K562 (cell line): ENCODE data around the gene GNPAT. TPM values are rescaled to one million over a fixed set of nuclear protein-coding genes. Genes with fewer than 3 reads are reported as not detected.

ENCODE experiments used
- ATAC-seq: fragments of 200-7000 bp; cut with Tn5 transposase; 3 replicates; pipeline ENCODE4 v1.9.1; 2020; ENCODE audit warnings: moderate library complexity
- BruUV-seq: library from RNA; stranded (reverse); fragments of 400-500 nt; replicated peaks from 2 replicates; lab custom pipeline; 2021; lab: Mats Ljungman, UMichigan
- CTCF ChIA-PET: fragments of 300-600 bp; formaldehyde crosslinking; extraction: SDS; loops from one replicate; lab custom pipeline; 2021; ENCODE audit warnings: low intra/inter-chr PET ratio; lab: Yijun Ruan, JAX
- POLR2A ChIA-PET: fragments of 300-600, 350-650 bp; sonication (Branson Sonifier 250); formaldehyde crosslinking; extraction: SDS; loops from one replicate; lab custom pipeline; 2021; ENCODE audit warnings: antibody characterized with exemption, inconsistent platforms; lab: Yijun Ruan, JAX
- DNase-seq, 4 experiments: peaks; one replicate each; pipeline versions ENCODE4 v3.0.0 to v3.0.0-alpha.2; 2011 to 2018; ENCODE audit warnings: low spot score in 3 of 4, mixed read lengths in 3 of 4; ENCODE audit errors: extremely low read depth in 1 of 4
- FAIRE-seq: peaks from 2 replicates; lab custom pipeline; 2011; peaks lifted over from hg19 to GRCh38; lab: Jason Lieb, UNC
- H2AFZ ChIP-seq: 2 replicates; pipeline ENCODE4 v1.6.0; 2011; ENCODE audit warnings: low read depth, low read length, control low read depth, inconsistent platforms
- H3K27ac ChIP-seq: fragments of 200-600 bp; 3 replicates; pipeline ENCODE4 v1.8.0; 2011; ENCODE audit warnings: low read depth, mild to moderate bottlenecking, control low read depth, inconsistent platforms, low read length, moderate library complexity, mixed read lengths; ENCODE audit errors: extremely low read depth
- H3K27me3 ChIP-seq, 2 experiments: fragments of 300-600 bp in 1 of 2; 2 replicates in 1 of 2; 3 replicates in 1 of 2; pipeline versions ENCODE4 v1.6.0 to v1.8.0; 2011; ENCODE audit warnings: inconsistent platforms in 2 of 2, low read length in 2 of 2, mild to moderate bottlenecking in 1 of 2, mixed read lengths in 1 of 2, moderate library complexity in 1 of 2; ENCODE audit not compliant: control insufficient read depth in 2 of 2, insufficient read depth in 2 of 2
- H3K36me3 ChIP-seq: fragments of 300-600 bp; 3 replicates; pipeline ENCODE4 v1.8.0; 2011; ENCODE audit warnings: mild to moderate bottlenecking, low read length, inconsistent platforms; ENCODE audit not compliant: control insufficient read depth, insufficient read depth
- H3K4me1 ChIP-seq, 2 experiments: fragments of 200-600 bp in 1 of 2; replicated peaks in 1 of 2; 2 replicates in 1 of 2; 3 replicates in 1 of 2; pipeline versions ENCODE4 v1.5.1 to v1.8.0; 2011; ENCODE audit warnings: inconsistent platforms in 2 of 2, low read length in 2 of 2, mild to moderate bottlenecking in 1 of 2, mixed read lengths in 1 of 2, moderate library complexity in 1 of 2; ENCODE audit not compliant: control insufficient read depth in 2 of 2, insufficient read depth in 2 of 2
- H3K4me2 ChIP-seq: 2 replicates; pipeline ENCODE4 v1.6.1; 2011; ENCODE audit warnings: low read length, control low read depth, inconsistent platforms, mixed read lengths; ENCODE audit not compliant: insufficient read depth
- H3K4me3 ChIP-seq: fragments of 200-600 bp; sonication (generic), shearing (Covaris generic); 2 replicates; pipeline ENCODE4 v1.5.1; 2016; ENCODE audit warnings: control low read depth, inconsistent platforms
- H3K79me2 ChIP-seq: fragments of 200-600 bp; 3 replicates; pipeline ENCODE4 v1.8.0; 2011; ENCODE audit warnings: low read length, inconsistent platforms; ENCODE audit not compliant: control insufficient read depth, insufficient read depth
- H3K9ac ChIP-seq, 2 experiments: 2 replicates each; pipeline versions ENCODE4 v1.6.0 to v1.6.1; 2011; ENCODE audit warnings: low read depth in 2 of 2, low read length in 2 of 2, control low read depth in 1 of 2, inconsistent platforms in 1 of 2, mild to moderate bottlenecking in 1 of 2, mixed read lengths in 1 of 2; ENCODE audit not compliant: insufficient read depth in 1 of 2
- H3K9me1 ChIP-seq: one replicate; pipeline ENCODE4 v1.6.0; 2011; ENCODE audit warnings: inconsistent platforms, mild to moderate bottlenecking, low read length, moderate library complexity; ENCODE audit not compliant: control insufficient read depth, insufficient read depth
- H3K9me3 ChIP-seq: replicated peaks from 2 replicates; pipeline ENCODE4 v1.5.1; 2011; ENCODE audit warnings: low read depth, low read length, inconsistent platforms; ENCODE audit not compliant: control insufficient read depth, insufficient read depth
- H4K20me1 ChIP-seq: replicated peaks from 2 replicates; pipeline ENCODE4 v1.6.1; 2011; ENCODE audit warnings: low read length, inconsistent platforms, mixed read lengths; ENCODE audit not compliant: control insufficient read depth, insufficient read depth
- ARNT ChIP-seq, 2 experiments: fragments of 450-650 bp; IDR thresholded peaks; 2 replicates each; pipeline ENCODE4 v1.6.1; 2016; ENCODE audit warnings: mild to moderate bottlenecking in 1 of 2
- CHD2 ChIP-seq: IDR thresholded peaks from 2 replicates; pipeline ENCODE4 v1.6.1; 2011; ENCODE audit warnings: low read depth, low read length
- DACH1 ChIP-seq: fragments of 450-650 bp; IDR thresholded peaks from 2 replicates; pipeline ENCODE4 v1.6.1; 2018; ENCODE audit not compliant: partially characterized antibody
- HNRNPUL1 ChIP-seq: fragments of 200-400 bp; formaldehyde crosslinking; IDR thresholded peaks from 2 replicates; pipeline ENCODE4 v1.6.1; 2017; ENCODE audit warnings: low read length
- MAFF ChIP-seq: IDR thresholded peaks from 2 replicates; pipeline ENCODE4 v1.6.1; 2012; ENCODE audit warnings: low read length, improper control_type of control experiment
- NR2C1 ChIP-seq, 2 experiments: fragments of 450-650 bp; IDR thresholded peaks; 2 replicates each; pipeline ENCODE4 v1.6.1; 2017; ENCODE audit warnings: mild to moderate bottlenecking in 2 of 2, antibody characterized with exemption in 1 of 2, inconsistent platforms in 1 of 2, missing compliant biosample characterization in 1 of 2, missing genetic modification characterization in 1 of 2
- NR2F6 ChIP-seq: fragments of 450-650 bp; formaldehyde crosslinking; IDR thresholded peaks from 2 replicates; pipeline ENCODE4 v1.4.0; 2020; ENCODE audit warnings: mild to moderate bottlenecking
- RB1 ChIP-seq: fragments of 450-650 bp; IDR thresholded peaks from 2 replicates; pipeline ENCODE4 v1.6.1; 2017; ENCODE audit warnings: low read depth, mild to moderate bottlenecking
- SRSF1 ChIP-seq: fragments of 200-400 bp; formaldehyde crosslinking; IDR thresholded peaks from 2 replicates; pipeline ENCODE4 v1.6.1; 2017; ENCODE audit warnings: mild to moderate bottlenecking, low read depth, low read length, moderate library complexity
- TBP ChIP-seq: optimal IDR thresholded peaks from 2 replicates; pipeline ENCODE3; 2011; ENCODE audit warnings: low read depth, low read length, improper control_type of control experiment
- TCFL5 ChIP-seq: fragments of 250-450 bp; sonication (Bioruptor Pico); conservative IDR thresholded peaks from 2 replicates; pipeline ENCODE4 v1.6.1; 2021; ENCODE audit warnings: mild to moderate bottlenecking, moderate library complexity, matching md5 sums
- ZBTB17 ChIP-seq: fragments of 450-650 bp; formaldehyde crosslinking; IDR thresholded peaks from 2 replicates; pipeline ENCODE4 v1.4.0; 2020; ENCODE audit warnings: mild to moderate bottlenecking
- ZNF174 ChIP-seq: fragments of 250-450 bp; sonication (Bioruptor Pico); IDR thresholded peaks from 2 replicates; pipeline ENCODE4 v1.4.0; 2020; ENCODE audit warnings: mild to moderate bottlenecking
- ZNF354B ChIP-seq: fragments of 250-450 bp; sonication (Bioruptor Pico); IDR thresholded peaks from 2 replicates; pipeline ENCODE4 v1.4.0; 2020
- WGBS: fragments of 100-300 bp; shearing (Covaris generic); methylation state at CpG from one replicate; pipeline ENCODE4 v1.1.6; 2016; ENCODE audit warnings: low coverage, mixed read lengths; ENCODE audit not compliant: insufficient coverage; ENCODE audit errors: missing lambda C conversion rate; 5-methylcytosine and 5-hydroxymethylcytosine counted together
- in situ Hi-C: fragments of 300-500 bp; cut with MboI; formaldehyde crosslinking; loops from 4 replicates; pipeline ENCODE4 v1.15.0; 2018; ENCODE audit warnings: inconsistent platforms, mixed read lengths
- intact Hi-C: fragments of 100-400 bp; cut with micrococcal nuclease; formaldehyde crosslinking; loops from 2 replicates; pipeline ENCODE4 v1.14.2; 2022
- polyA plus RNA-seq, 8 experiments: library from polyadenylated mRNA; depleted of rRNA in 4 of 8; stranded (reverse) in 5 of 8; unstranded in 3 of 8; fragments of >200 nt; fragmentation: Nextera tagmentation in 2 of 8; fragmentation: Illumina TruSeq in 1 of 8; extraction: Ambion mirVana in 2 of 8; extraction: Trizol in 1 of 8; gene quantifications; 2 replicates each; pipeline versions ENCODE4 v1.2.1 to v1.2.3, GENCODE V29; 2011 to 2014; ENCODE audit warnings: inconsistent platforms in 1 of 8, missing spikeins in 1 of 8
- total RNA-seq, 7 experiments: library from RNA; depleted of rRNA in 6 of 7; stranded (reverse); fragments of >200 nt in 6 of 7; fragmentation: Illumina TruSeq in 2 of 7; extraction: Trizol in 2 of 7; gene quantifications; 2 replicates each; pipeline versions ENCODE4 v1.2.1 to v1.2.3, GENCODE V29; 2011 to 2021; ENCODE audit warnings: low replicate concordance in 1 of 7

Gene GNPAT
- total and polyA plus RNA-seq, 9 of the 15 experiments (the other 6 are each of a cell fraction or from before 2014, with no cell fraction given): 32.1 to 68.8 (median 50.7) TPM

DNA sequence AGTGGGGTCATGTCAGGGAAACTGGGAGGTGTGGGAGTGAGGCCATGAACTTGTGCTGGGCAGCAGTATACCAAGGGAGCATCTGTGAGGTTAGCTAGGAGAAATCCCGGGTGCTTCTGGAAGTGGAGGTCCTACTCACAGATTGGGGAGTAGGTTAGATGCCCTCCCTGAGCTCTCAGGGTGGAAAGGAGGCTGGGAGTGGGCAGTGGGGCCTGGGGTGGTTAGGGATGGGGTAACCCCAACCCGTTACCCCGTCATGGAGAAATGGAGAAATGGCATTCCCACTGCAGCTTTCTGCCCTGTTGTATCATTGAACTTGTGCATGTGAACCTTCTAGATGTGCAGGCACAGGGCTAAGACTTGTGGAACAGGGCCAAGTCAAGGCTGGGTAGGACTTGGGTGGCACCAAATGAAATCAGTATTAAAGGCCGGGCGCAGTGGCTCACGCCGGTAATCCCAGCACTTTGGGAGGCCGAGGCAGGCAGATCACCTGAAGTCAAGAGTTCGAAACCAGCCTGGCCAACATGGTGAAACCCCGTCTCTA, 69.5 kb downstream of the GNPAT start:
- WGBS: 14% methylated on average over 10 of the region's 10 CpGs
- intact Hi-C loops: no loop called here
- Histone ChIP-seq H3K4me3 (no peak overlapping the region), H2AFZ (no peak overlapping the region), H3K27ac (no peak overlapping the region), H3K4me1 (no peaks in the 10 kb centered on the region), H3K36me3 (no peaks in the 10 kb centered on the region), H3K9ac (no peak overlapping the region), H3K79me2 (no peaks in the 10 kb centered on the region), H3K9me1 (no peaks in the 10 kb centered on the region), H4K20me1 (no peaks in the 10 kb centered on the region), H3K9me3 (no peaks in the 10 kb centered on the region), H3K27me3 (peaks cover 8 to 12% of the 10 kb centered on the region in 2 experiments; a peak in 3 of 5 replicates), H3K4me2 (no peak overlapping the region)
- POLR2A ChIA-PET: interaction anchor here (1.0 kb wide), 1 partner anchor 20 kb away, joined by 4 read pairs; no protein-coding TSS in a partner anchor
- no peak for FAIRE-seq
- no peak for ATAC-seq
- no TSS peak for BruUV-seq
- in situ Hi-C loops: no loop called here
- no peak for TF ChIP-seq NR2F6 (CRISPR knock-in tag)
- TF ChIP-seq HNRNPUL1: no peak
- no peak for TF ChIP-seq ARNT (IDR thresholded peaks at IDR 0.05)
- no peak for TF ChIP-seq ZNF174 (CRISPR knock-in tag)
- no peak for TF ChIP-seq CHD2
- TF ChIP-seq ZNF354B (CRISPR knock-in tag): no peak
- TF ChIP-seq DACH1: no peak
- no peak for TF ChIP-seq MAFF
- no peak for TF ChIP-seq ZBTB17 (CRISPR knock-in tag)
- no peak for TF ChIP-seq RB1
- TF ChIP-seq TCFL5: no peak
- TF ChIP-seq NR2C1 (IDR thresholded peaks at IDR 0.05): no peak
- TF ChIP-seq NR2C1 (tag; IDR thresholded peaks at IDR 0.05): no peak
- TF ChIP-seq TBP: no peak
- no peak for TF ChIP-seq SRSF1
- CTCF ChIA-PET: no interaction called here
- no peak for DNase-seq
